HS-5 (cell line): ENCODE data around the gene RCOR3.
A peak's percentile ranks its signal among the peaks of the same experiment; 100 is the strongest.
"Not testable (repeated sequence)": the region's sequence is repeated elsewhere in the genome, so short reads cannot be mapped to it uniquely, and the experiment has no call there.

Experiments used
- DNase-seq: peaks from one replicate; pipeline ENCODE4 v3.0.0-alpha.2; 2012; ENCODE audit warnings: low read depth

The RCOR3 gene

GRCh38 chr1:211260141-211261107, 1.3 kb downstream of the RCOR3 start:
- DNase-seq, result no peak

DNA sequence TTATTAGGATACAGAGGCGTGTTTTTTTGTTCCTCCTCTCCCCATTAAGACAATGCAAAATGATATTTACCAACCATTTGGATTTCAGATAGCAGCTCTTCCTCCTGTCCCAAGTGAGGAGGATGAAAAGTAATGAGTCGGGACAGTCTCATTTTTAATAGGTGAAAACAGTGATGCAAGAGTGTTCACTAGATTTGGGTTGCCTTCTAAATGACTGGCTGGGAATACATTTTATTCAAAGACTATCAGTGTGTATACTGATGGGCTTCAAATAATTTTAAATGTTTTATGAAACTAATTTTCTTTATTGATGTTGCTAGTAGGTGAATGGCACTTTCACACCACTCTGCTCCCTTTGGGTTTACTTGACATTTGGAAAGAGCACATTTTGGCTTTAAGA, 2.1 kb downstream of the RCOR3 start:
- DNase-seq, result no peak

- not testable (repeated sequence) for DNase-seq
These were observed 3.9 kb downstream of the RCOR3 start for GRCh38 chr1:211263022-211263421.

DNA sequence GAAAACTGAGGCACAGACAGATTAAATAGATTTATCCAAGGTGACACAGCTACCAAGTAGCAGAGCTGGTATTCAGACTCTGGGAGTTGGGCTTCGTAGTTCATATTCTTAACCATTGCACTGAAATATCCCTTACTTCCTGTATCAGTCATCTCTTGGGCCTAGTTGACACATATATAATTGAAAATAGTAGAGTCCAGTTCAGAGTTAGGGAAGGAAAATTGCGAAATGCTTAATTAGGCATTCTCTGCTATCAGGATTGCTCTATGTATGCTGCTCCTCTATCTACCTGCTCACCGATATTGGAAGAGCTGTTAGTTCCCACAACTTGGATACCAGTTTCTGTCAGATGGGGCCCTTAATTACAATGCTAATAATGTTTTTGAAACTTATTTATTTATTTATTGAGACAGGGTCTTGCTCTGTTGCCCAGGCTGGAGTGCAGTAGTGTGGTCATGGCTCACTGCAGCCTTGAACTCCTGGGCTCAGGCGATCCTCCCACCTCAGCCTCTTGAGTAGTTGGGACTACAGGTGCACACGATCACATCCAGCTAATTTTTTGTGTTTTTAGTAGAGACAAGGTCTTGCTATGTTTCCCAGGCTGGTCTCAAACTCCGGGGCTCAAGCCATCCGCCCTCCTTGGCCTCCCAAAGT, 8.2 kb downstream of the RCOR3 start:
- DNase-seq, result no peak

GRCh38 chr1:211279340-211279739, 20.2 kb downstream of the RCOR3 start:
- DNase-seq, result no peak

- DNase-seq, result no peak
These were observed 21.7 kb downstream of the RCOR3 start for GRCh38 chr1:211280910-211281309.

DNA sequence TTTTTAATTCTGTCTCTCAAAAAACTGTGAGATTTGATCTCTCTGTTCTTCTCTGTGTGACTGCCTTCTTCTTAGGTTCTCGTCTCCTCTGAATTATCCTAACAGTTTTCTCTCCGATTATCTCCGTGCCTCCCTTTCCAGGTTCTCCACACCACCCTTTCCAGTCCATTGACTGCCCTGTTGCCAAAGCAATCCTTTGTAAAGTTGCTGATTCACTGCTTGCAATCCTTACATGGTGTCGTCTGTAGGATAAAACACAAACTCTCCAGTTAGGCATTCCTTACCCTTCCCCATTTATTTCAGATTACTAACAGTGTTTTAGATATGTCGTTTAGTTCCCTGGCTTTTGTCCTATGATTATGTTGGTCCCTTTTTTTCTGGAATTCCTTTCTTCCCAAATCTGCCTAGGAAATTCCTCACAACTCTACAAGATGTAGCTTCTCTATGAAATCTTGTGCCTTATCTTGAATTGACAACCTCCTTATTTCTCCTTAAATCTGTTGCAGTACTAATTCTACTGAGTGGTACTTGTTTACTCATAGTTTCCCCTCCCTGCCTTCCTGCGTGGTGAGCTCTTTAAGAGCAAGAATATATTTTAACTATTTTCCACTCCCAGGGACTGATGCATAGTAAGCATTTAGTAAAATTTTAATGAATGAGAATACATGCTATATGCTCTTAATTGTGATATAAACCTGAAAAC, 22.3 kb downstream of the RCOR3 start:
- DNase-seq, result no peak

GRCh38 chr1:211282023-211282373, 22.8 kb downstream of the RCOR3 start:
- no peak for DNase-seq

DNA sequence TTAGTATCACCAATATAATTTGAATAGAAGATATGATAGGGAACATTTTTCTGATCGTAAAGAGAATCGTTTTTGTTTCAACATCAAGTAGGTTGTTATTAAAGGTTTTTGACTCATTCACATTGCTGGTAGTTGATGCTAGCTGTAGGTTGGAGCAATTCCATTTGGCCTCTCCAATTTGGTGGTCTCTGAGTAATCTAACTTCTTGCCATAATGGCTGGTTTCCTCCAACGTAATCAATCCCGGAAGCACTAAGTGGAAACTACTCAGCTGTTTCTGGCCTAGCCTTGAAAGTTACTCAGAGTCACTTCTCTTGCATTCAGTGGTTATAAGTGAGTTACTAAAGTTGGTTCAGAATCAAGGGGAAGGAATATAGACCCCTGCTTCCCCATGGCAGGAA, 26.0 kb downstream of the RCOR3 start:
- no peak for DNase-seq

DNA sequence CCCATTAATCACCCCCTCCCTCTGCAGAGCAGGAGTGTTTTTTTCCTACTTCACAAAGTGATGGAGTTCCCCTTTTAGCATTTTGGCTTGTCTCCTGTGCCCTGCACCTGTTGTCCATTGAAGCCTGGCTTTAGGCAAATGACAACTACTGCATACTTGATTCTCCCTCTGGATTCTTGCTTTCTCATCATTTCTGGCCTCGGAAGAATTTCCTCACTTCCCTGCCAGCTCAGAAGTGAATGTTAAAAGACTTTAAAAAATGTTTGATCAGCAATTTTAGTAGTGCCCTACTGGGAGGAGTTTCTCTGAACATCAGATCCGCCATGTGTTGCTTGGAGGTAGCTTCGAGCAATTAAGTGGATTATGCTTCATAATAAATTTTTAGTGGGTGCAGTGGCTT, 28.1 kb downstream of the RCOR3 start:
- DNase-seq, result no peak

- no peak for DNase-seq
These were observed 33.2 kb downstream of the RCOR3 start for GRCh38 chr1:211292411-211292810.

- DNase-seq, result no peak
These were observed 37.2 kb downstream of the RCOR3 start for GRCh38 chr1:211296396-211296795.

DNA sequence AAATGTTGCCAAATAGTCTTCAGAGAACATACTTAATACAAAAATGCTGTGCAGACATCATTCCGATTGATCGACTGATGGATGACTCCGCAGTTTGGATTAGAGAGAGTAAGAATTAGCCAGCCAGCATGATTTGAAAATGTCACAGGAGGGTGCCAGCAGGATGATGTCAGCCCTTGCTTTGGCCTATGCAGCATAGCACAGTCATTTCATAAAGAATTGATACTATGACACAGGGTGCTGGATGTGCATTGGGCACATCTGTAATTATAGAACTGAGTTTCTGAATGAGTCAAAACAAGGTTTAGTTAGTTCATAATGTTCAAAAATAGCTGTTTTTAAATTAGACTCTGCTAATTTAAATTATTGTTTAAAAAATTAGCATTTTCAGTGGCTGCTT, 45.9 kb downstream of the RCOR3 start:
- DNase-seq, result peak; percentile 65

- DNase-seq, result no peak
These were observed 50.5 kb downstream of the RCOR3 start for GRCh38 chr1:211309617-211310016.

DNA sequence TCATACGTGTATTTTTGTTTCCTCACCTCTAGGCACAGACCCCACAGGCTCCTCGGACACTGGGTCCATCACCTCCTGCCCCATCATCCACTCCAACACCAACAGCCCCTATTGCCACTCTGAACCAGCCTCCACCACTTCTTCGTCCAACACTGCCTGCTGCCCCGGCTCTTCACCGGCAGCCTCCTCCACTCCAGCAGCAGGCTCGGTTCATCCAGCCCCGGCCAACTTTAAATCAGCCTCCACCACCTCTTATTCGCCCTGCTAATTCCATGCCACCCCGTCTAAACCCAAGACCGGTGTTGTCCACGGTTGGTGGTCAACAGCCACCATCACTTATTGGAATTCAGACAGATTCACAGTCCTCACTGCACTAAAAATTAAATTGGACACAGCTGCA, 54.2 kb downstream of the RCOR3 start:
- no peak for DNase-seq

DNA sequence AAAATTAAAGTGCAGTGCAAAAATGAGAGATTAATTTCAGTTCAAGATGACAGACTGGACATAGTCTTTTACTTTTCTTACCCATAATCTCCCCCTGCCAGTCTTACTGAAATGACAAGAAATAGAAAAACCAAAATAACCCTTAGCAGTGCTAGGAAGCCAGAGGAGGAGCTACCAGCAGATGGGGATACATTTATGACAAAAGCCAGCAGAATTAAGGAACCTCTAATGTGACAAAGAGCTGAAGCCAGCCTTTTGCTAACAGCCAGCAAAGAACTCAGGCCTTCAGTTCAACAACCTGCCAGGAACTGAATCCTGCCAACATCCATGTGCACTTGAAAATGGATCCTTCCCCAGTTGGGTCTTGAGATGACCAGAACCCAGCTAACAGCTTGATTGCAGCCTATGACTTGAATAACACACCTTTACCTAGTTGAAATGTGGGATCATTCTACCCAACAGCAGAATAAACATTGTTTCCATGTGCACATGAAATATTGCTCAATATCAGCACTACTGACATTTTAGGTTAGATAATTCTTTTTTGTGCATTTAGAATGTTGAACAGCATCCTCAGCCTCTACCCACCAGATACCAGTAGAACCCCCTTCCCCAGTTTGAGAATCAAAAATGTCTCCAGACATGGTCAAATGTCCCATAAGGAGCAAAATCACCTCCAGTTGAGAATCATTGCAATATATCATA, 59.6 kb downstream of the RCOR3 start:
- no peak for DNase-seq

DNA sequence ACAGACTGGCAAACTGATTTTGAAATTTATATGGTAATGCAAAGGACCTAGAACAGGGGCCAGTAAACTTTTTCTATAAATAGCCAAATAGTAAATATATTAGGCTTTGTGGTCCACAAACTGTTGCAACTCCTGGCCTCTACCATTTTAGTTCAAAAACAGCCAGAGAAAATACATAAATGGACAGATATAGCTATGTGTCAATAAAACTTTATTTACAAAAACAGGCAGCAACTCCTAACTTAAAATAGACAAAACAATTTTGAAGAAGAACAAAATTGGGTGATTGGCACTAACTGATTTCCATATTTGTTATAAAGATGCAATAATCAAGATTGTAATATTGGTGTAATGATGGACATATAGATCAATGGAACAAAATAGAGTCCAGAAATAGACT, 60.7 kb downstream of the RCOR3 start:
- no peak for DNase-seq

- no peak for DNase-seq
These were observed 61.8 kb downstream of the RCOR3 start for GRCh38 chr1:211320980-211321379.

DNA sequence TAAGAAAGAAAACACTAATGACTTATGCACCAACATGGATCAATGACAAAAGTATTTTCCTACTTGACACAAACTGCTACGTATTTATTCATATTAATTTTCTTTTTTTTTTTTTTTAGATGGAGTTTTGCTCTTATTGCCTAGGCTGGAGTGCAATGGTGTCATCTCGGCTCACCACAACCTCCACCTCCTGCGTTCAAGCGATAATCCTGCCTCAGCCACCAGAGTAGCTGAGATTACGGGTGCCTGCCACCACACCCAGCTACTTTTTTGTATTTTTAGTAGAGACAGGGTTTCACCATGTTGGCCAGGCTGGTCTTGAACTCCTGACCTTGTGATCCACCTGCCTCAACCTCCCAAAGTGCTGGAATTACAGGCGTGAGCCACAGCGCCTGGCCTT, 62.5 kb downstream of the RCOR3 start:
- not testable (repeated sequence) for DNase-seq

DNA sequence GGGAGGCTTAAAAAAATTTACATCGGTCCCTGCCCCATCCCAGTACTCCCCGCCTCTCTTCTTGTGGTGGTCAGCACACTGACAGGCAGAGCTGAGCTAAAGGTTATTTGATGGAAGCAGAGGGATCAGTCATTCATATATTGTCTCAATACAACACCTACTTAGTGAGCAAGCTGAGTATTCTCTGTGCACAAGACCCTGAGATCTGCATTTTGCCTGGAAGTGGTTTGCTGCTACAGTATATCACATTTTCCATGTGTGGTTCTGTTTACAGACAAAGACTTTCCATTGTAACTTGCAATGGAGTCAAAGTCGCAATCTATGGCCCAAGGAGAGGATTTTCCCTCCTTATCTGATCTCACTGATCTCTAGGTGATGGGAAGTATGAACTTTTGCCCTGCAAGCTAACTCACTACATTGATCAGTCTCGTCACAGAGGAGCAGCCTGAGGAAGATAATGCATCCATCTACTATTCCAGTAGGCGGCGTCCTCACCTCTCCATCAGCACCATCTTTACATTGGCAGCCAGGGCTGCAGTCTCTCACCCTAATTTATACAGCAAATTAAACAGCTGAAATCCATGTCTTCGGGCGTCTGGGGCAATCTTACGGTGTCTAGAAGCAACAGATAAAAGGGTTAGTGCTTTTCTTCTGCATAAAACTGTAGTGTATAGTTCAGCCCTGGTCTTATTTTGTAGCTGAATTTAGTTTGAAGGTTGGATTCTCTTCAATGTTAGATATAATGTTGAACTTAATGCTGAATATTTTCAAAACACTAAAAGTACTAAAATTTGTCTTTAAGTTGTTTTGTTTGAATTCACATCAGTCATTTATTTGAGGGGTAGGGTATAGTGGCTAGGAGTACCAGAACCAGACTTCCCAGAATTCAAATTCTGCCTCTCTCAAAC, 64.2 kb downstream of the RCOR3 start:
- DNase-seq, result peak; percentile 33
